HepG2 (cell line): Measurements from ENCODE around the gene ALOX5AP. TPM values are rescaled to one million over a fixed set of nuclear protein-coding genes. Genes with fewer than 3 reads are reported as not detected.

ENCODE experiments used
- ATAC-seq: fragments of 200-7000 bp; cut with Tn5 transposase; 3 replicates; pipeline ENCODE4 v1.9.1; 2020; ENCODE audit warnings: mild to moderate bottlenecking, moderate library complexity
- BruUV-seq: library from RNA; stranded (reverse); fragments of 400-500 nt; replicated peaks from 2 replicates; lab custom pipeline; 2021; lab: Mats Ljungman, UMichigan
- CTCF ChIA-PET: fragments of 300-600 bp; formaldehyde crosslinking; extraction: SDS; loops from one replicate; lab custom pipeline; 2021; ENCODE audit warnings: low total read pairs, inconsistent platforms, low intra/inter-chr PET ratio; lab: Yijun Ruan, JAX
- POLR2A ChIA-PET: fragments of 350-600 bp; sonication (Branson Sonifier 250); formaldehyde crosslinking; loops from one replicate; lab custom pipeline; 2020; ENCODE audit warnings: antibody characterized with exemption, inconsistent platforms; lab: Yijun Ruan, JAX
- DNase-seq: peaks from one replicate; pipeline ENCODE4 v3.0.0-alpha.2; 2015; ENCODE audit warnings: low spot score
- FAIRE-seq: peaks from 3 replicates; lab custom pipeline; 2011; peaks lifted over from hg19 to GRCh38; lab: Jason Lieb, UNC
- H2AFZ ChIP-seq: one replicate; pipeline ENCODE4 v1.6.1; 2011; ENCODE audit warnings: low read length, inconsistent platforms
- H3K27ac ChIP-seq: fragments of 300-600 bp; 3 replicates; pipeline ENCODE4 v1.8.0; 2011; ENCODE audit warnings: mixed run types, mild to moderate bottlenecking, mixed read lengths, low read length, inconsistent platforms; ENCODE audit not compliant: insufficient read depth; ENCODE audit errors: extremely low read length
- H3K27me3 ChIP-seq, 2 experiments: fragments of 200-600 bp in 1 of 2; 2 replicates in 1 of 2; 3 replicates in 1 of 2; pipeline versions ENCODE4 v1.6.0 to v1.8.0; 2011; ENCODE audit warnings: low read length in 2 of 2, mild to moderate bottlenecking in 2 of 2, moderate library complexity in 2 of 2, inconsistent platforms in 1 of 2; ENCODE audit not compliant: insufficient read depth in 2 of 2, control insufficient read depth in 1 of 2
- H3K36me3 ChIP-seq, 2 experiments: fragments of 200-600 bp in 1 of 2; replicated peaks in 1 of 2; 2 replicates in 1 of 2; 3 replicates in 1 of 2; pipeline versions ENCODE4 v1.5.1 to v1.8.0; 2011; ENCODE audit warnings: low read length in 2 of 2, inconsistent platforms in 1 of 2; ENCODE audit not compliant: insufficient read depth in 2 of 2, control insufficient read depth in 1 of 2
- H3K4me1 ChIP-seq: 2 replicates; pipeline ENCODE4 v1.5.1; 2012; ENCODE audit warnings: low read length, inconsistent platforms; ENCODE audit not compliant: insufficient read depth
- H3K4me2 ChIP-seq: 2 replicates; pipeline ENCODE4 v1.6.0; 2011; ENCODE audit warnings: low read depth, low read length, inconsistent platforms
- H3K4me3 ChIP-seq, 3 experiments: fragments of 200-600 bp in 1 of 3; sonication (generic), shearing (Covaris generic) in 1 of 3; replicated peaks in 1 of 3; 2 replicates each; pipeline ENCODE4 v1.5.1; 2011 to 2016; ENCODE audit warnings: low read length in 3 of 3, inconsistent platforms in 2 of 3, low read depth in 2 of 3, mild to moderate bottlenecking in 2 of 3, control low read depth in 1 of 3, mixed read lengths in 1 of 3; ENCODE audit not compliant: insufficient read depth in 1 of 3
- H3K79me2 ChIP-seq: one replicate; pipeline ENCODE4 v1.6.1; 2011; ENCODE audit warnings: low read length, inconsistent platforms; ENCODE audit not compliant: insufficient read depth
- H3K9ac ChIP-seq: 2 replicates; pipeline ENCODE4 v1.6.0; 2011; ENCODE audit warnings: mild to moderate bottlenecking, low read depth, low read length, inconsistent platforms; ENCODE audit not compliant: insufficient read depth
- H3K9me3 ChIP-seq: 2 replicates; pipeline ENCODE4 v1.5.1; 2012; ENCODE audit warnings: mild to moderate bottlenecking, low read length
- H4K20me1 ChIP-seq: 2 replicates; pipeline ENCODE4 v1.6.0; 2011; ENCODE audit warnings: inconsistent platforms, mild to moderate bottlenecking, low read length, moderate library complexity; ENCODE audit not compliant: insufficient read depth
- GABPB1 ChIP-seq: IDR thresholded peaks from 2 replicates; pipeline ENCODE4 v1.6.1; 2016; ENCODE audit warnings: mild to moderate bottlenecking, missing genetic modification reagents, moderate library complexity, missing compliant biosample characterization
- KLF16 ChIP-seq, 2 experiments: sonication (generic) in 1 of 2; formaldehyde crosslinking in 1 of 2; IDR thresholded peaks; 2 replicates each; pipeline versions ENCODE4 v1.6.1 to v1.8.0; 2016 to 2023; ENCODE audit warnings: missing genetic modification reagents in 2 of 2, missing compliant biosample characterization in 1 of 2
- RFX3 ChIP-seq: IDR thresholded peaks from 2 replicates; pipeline ENCODE4 v1.6.1; 2016; ENCODE audit warnings: missing biosample characterization, missing genetic modification reagents
- ZNF749 ChIP-seq: sonication (generic); formaldehyde crosslinking; IDR thresholded peaks from 2 replicates; pipeline ENCODE4 v1.8.0; 2022; ENCODE audit warnings: mild to moderate bottlenecking, missing genetic modification reagents, moderate library complexity, borderline replicate concordance
- WGBS: methylation state at CpG from one replicate; pipeline ENCODE4 v1.1.6; 2017; ENCODE audit warnings: low lambda C conversion rate; 5-methylcytosine and 5-hydroxymethylcytosine counted together
- in situ Hi-C: cut with HindIII; loops from 2 replicates; pipeline ENCODE4 v1.10.0; 2017; ENCODE audit warnings: low pct_unique_long_range_greater_than_20kb; ENCODE audit not compliant: extremely low pct_ligation_motif_present
- intact Hi-C: fragments of 100-400 bp; cut with micrococcal nuclease; formaldehyde crosslinking; loops from one replicate; pipeline ENCODE4 v1.10.0; 2022; ENCODE audit not compliant: unreplicated experiment
- polyA plus RNA-seq, 8 experiments: library from polyadenylated mRNA; depleted of rRNA in 3 of 8; stranded (reverse) in 7 of 8; unstranded in 1 of 8; fragments of >200 nt; fragmentation: Illumina TruSeq in 4 of 8; extraction: Trizol in 4 of 8; gene quantifications; 2 replicates each; pipeline versions ENCODE4 v1.2.1 to v1.2.3, GENCODE V29; 2011 to 2016; ENCODE audit warnings: low read depth in 4 of 8, missing spikeins in 1 of 8, mixed read lengths in 1 of 8; ENCODE audit not compliant: insufficient read depth in 1 of 8
- total RNA-seq, 5 experiments: library from RNA; depleted of rRNA; stranded (reverse); fragments of >200 nt; fragmentation: Illumina TruSeq; extraction: Trizol; gene quantifications; 2 replicates each; pipeline ENCODE4 v1.2.3, GENCODE V29; 2016; ENCODE audit warnings: low read depth in 1 of 5
- TF ChIP-seq, protein P1 (sequence below), 2 experiments: fragments of 450-650 bp in 1 of 2; sonication (generic) in 1 of 2; formaldehyde crosslinking; IDR thresholded peaks; 2 replicates each; pipeline versions ENCODE4 v1.5.0 to v1.8.0; 2020 to 2022; ENCODE audit warnings: mild to moderate bottlenecking in 1 of 2, missing genetic modification reagents in 1 of 2
- TF ChIP-seq, protein P2 (sequence below): sonication (generic); formaldehyde crosslinking; conservative IDR thresholded peaks from 2 replicates; pipeline ENCODE4 v1.5.0; 2020; ENCODE audit warnings: missing genetic modification reagents

The ALOX5AP gene
- total and polyA plus RNA-seq, 2 of the 13 experiments (the other 11 are each of a cell fraction or from before 2014, with no cell fraction given): 0.97 to 1.2 TPM

DNA sequence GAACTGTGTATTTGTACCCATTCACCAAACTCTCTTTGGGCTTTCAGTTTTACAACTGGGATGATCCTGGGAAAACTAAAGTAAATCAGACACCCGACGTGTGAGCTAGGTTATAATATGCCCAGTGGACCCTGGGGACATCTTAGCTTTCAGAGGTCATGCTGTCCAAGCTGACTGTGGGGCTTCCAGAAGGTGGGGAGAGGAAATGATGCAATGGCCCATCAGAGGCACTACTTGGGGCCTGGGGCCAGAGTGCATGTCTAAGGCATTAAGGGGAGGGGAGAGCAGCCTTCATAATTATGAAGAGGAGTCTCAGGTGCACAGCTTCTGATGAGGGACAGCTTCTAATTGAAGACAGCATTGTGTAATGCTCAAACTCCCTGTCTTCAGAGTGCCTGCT is 30.9 kb downstream of the ALOX5AP start:
- BruUV-seq: no TSS peak
- Histone ChIP-seq H3K36me3 (no peaks in the 10 kb centered on the region), H2AFZ (no peak overlapping the region), H3K9ac (no peak overlapping the region), H4K20me1 (no peaks in the 10 kb centered on the region), H3K79me2 (no peaks in the 10 kb centered on the region), H3K4me1 (peaks cover 19% of the 10 kb centered on the region), H3K9me3 (no peaks in the 10 kb centered on the region), H3K27ac (no peak overlapping the region), H3K4me2 (no peak overlapping the region; the same call in 1 of the 2 replicates), H3K4me3 (no peak overlapping the region), H3K27me3 (peaks cover 0 to 1% of the 10 kb centered on the region in 2 experiments; a peak in 1 of 5 replicates)
- 0% methylated on average over 2 of the region's 2 CpGs for WGBS
- ChIA-PET POLR2A (no interaction called here), CTCF (no interaction called here)
- intact Hi-C loops: no loop called here
- DNase-seq: no peak
- TF ChIP-seq RFX3 (CRISPR knock-in tag): no peak
- TF ChIP-seq, protein P1, sequence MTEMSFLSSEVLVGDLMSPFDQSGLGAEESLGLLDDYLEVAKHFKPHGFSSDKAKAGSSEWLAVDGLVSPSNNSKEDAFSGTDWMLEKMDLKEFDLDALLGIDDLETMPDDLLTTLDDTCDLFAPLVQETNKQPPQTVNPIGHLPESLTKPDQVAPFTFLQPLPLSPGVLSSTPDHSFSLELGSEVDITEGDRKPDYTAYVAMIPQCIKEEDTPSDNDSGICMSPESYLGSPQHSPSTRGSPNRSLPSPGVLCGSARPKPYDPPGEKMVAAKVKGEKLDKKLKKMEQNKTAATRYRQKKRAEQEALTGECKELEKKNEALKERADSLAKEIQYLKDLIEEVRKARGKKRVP (CRISPR knock-in tag; IDR thresholded peaks at IDR 0.05): peak in 1 of 2 experiments; percentile 85; a peak in 2 of 4 replicates
- peak; percentile 49; the same call in 1 of the 2 replicates for TF ChIP-seq GABPB1
- no peak for TF ChIP-seq ZNF749
- TF ChIP-seq, protein P2, sequence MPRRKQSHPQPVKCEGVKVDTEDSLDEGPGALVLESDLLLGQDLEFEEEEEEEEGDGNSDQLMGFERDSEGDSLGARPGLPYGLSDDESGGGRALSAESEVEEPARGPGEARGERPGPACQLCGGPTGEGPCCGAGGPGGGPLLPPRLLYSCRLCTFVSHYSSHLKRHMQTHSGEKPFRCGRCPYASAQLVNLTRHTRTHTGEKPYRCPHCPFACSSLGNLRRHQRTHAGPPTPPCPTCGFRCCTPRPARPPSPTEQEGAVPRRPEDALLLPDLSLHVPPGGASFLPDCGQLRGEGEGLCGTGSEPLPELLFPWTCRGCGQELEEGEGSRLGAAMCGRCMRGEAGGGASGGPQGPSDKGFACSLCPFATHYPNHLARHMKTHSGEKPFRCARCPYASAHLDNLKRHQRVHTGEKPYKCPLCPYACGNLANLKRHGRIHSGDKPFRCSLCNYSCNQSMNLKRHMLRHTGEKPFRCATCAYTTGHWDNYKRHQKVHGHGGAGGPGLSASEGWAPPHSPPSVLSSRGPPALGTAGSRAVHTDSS (CRISPR knock-in tag): no peak
- TF ChIP-seq KLF16 (CRISPR knock-in tag; IDR thresholded peaks at IDR 0.05): no peak
- in situ Hi-C loops: loop anchor here (10.0 kb wide), 1 partner anchor 279 kb away; no protein-coding TSS in a partner anchor
- no peak for ATAC-seq
- no peak for FAIRE-seq
